Activated CD4-positive, alpha-beta memory T cell treated with anti-CD3 and anti-CD28 coated beads for 36 hours (primary cell): ENCODE measurements around the gene PAGR1. TPM values are rescaled to one million over a fixed set of nuclear protein-coding genes. Genes with fewer than 3 reads are reported as not detected.

Experiments used
- CTCF ChIA-PET: fragments of 350-600 bp; sonication (Branson Sonifier 250); formaldehyde crosslinking; loops from one replicate; lab custom pipeline; 2021; ENCODE audit warnings: antibody characterized with exemption, inconsistent platforms; lab: Charles Lee
- POLR2A ChIA-PET: fragments of 350-600 bp; sonication (Branson Sonifier 250); formaldehyde crosslinking; loops from one replicate; lab custom pipeline; 2021; ENCODE audit warnings: antibody characterized with exemption; lab: Charles Lee
- DNase-seq: peaks from one replicate; pipeline ENCODE4 v3.0.0-alpha.2; 2020
- H3K27ac Mint-ChIP-seq: one replicate; pipeline ENCODE4 v1.8.0; 2021; ENCODE audit warnings: mixed read lengths
- H3K27me3 Mint-ChIP-seq: one replicate; pipeline ENCODE4 v1.8.0; 2021; ENCODE audit warnings: mixed read lengths
- H3K36me3 Mint-ChIP-seq: one replicate; pipeline ENCODE4 v1.8.0; 2021; ENCODE audit warnings: mixed read lengths
- H3K4me1 Mint-ChIP-seq: one replicate; pipeline ENCODE4 v1.8.0; 2021; ENCODE audit warnings: low read depth, mixed read lengths
- H3K4me3 Mint-ChIP-seq: one replicate; pipeline ENCODE4 v1.8.0; 2021; ENCODE audit warnings: mild to moderate bottlenecking, mixed read lengths
- H3K9me3 Mint-ChIP-seq: one replicate; pipeline ENCODE4 v1.8.0; 2021; ENCODE audit warnings: mixed read lengths
- intact Hi-C: fragments of 100-400 bp; cut with micrococcal nuclease; formaldehyde crosslinking; loops from one replicate; pipeline ENCODE4 v1.15.1; 2023
- total RNA-seq, 2 experiments: library from RNA; stranded (reverse); gene quantifications; one replicate each; pipeline ENCODE4 v1.2.3, GENCODE V29; 2021

Gene PAGR1
- total RNA-seq, 2 experiments from 2014 or later, result 21.9 to 24.0 TPM

DNA sequence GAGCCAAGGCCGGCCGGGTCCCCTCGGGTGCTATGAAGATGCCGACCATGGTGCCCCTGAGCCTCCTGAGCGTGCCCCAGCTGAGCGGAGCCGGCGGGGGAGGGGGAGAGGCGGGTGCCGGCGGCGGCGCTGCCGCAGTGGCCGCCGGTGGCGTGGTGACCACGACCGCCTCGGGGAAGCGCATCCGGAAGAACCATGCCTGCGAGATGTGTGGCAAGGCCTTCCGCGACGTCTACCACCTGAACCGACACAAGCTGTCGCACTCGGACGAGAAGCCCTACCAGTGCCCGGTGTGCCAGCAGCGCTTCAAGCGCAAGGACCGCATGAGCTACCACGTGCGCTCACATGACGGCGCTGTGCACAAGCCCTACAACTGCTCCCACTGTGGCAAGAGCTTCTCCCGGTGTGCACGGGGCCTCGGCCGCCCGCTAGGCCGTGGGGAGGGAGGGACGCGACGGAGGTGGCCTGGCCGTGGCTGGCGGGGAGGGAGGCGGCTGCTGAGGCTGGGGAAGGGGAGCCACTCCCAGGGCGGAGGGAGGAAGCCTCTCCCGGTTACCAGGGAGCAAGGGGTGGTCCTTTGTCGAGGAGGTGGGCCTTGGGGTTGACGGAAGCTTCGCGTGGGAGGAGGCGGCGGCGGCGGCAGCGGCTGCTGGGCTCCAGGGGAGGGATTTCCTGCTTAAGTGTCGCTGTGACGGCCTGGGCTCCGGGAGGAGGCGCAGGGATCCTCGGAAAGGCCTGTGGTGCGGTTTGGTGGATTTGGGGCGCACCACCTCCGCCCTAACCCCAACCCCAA lies 8.3 kb upstream of the PAGR1 start:
- peaks cover 49% of the 10 kb centered on the region for H3K4me1 Mint-ChIP-seq
- H3K36me3 Mint-ChIP-seq, result peaks cover 52% of the 10 kb centered on the region
- CTCF ChIA-PET, result interaction anchor here (0.8 to 3.4 kb wide), 21 partner anchors 9 to 823 kb away, joined by 3 to 62 read pairs (median 4); partner anchors contain the start of genes C16orf54, CDIPT, KIF22 and LAT
- no peaks in the 10 kb centered on the region for H3K27me3 Mint-ChIP-seq
- POLR2A ChIA-PET, result interaction anchor here (0.6 to 5.4 kb wide), 14 partner anchors 12 to 248 kb away, joined by 3 to 84 read pairs (median 5); partner anchors contain the start of genes C16orf92, KCTD13, KIF22 and MVP
- peak overlapping the region; percentile 93 for H3K4me3 Mint-ChIP-seq
- H3K9me3 Mint-ChIP-seq, result no peaks in the 10 kb centered on the region
- DNase-seq, result peak; percentile 93
- intact Hi-C loops, result loop anchor here (1.0 to 5.0 kb wide), 4 partner anchors 41 to 890 kb away; partner anchors contain the start of genes ALDOA, HIRIP3, INO80E and SRCAP
- peak overlapping the region; percentile 97 for H3K27ac Mint-ChIP-seq

DNA sequence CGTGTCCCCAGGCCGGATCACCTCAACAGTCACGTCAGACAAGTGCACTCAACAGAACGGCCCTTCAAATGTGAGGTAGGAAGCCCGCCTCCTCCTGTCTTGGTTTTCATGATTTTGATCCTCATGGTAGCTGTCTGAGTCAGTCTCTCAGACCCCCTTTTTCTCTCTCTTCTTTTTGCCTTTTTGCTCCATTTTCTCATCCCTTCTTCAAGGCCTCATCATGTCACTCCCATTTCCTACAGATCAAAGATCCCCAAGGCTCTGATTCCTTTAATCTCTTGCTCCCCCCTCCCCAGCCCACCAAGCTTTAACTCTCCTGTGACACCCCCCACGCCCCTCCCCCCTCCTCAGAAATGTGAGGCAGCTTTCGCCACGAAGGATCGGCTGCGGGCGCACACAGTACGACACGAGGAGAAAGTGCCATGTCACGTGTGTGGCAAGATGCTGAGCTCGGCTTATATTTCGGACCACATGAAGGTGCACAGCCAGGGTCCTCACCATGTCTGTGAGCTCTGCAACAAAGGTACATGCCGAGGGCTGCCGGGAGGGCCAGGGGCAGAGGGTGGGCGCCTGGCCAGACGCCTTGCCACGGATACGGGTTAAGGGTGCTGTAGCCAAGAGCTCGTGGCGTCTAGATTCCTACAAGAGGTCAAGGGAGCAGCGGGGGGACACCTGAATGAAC lies 7.6 kb upstream of the PAGR1 start:
- peak; percentile 56 for DNase-seq
- intact Hi-C loops, result loop anchor here (5.0 kb wide), 3 partner anchors 189 to 889 kb away; partner anchors contain the start of genes ALDOA, HIRIP3, INO80E and SRCAP
- peaks cover 47% of the 10 kb centered on the region for H3K36me3 Mint-ChIP-seq
- no peaks in the 10 kb centered on the region for H3K9me3 Mint-ChIP-seq
- H3K27ac Mint-ChIP-seq, result peak overlapping the region; percentile 97
- ChIA-PET CTCF (interaction anchor here (0.8 to 3.4 kb wide), 19 partner anchors 8 to 824 kb away, joined by 3 to 62 read pairs (median 5); partner anchors contain the start of genes C16orf54, CDIPT, KIF22 and LAT), POLR2A (interaction anchor here (0.6 to 5.4 kb wide), 13 partner anchors 11 to 247 kb away, joined by 3 to 84 read pairs (median 6); partner anchors contain the start of genes KCTD13, KIF22, MVP and PAGR1)
- H3K27me3 Mint-ChIP-seq, result no peaks in the 10 kb centered on the region
- H3K4me3 Mint-ChIP-seq, result peak overlapping the region; percentile 93
- H3K4me1 Mint-ChIP-seq, result peaks cover 49% of the 10 kb centered on the region

DNA sequence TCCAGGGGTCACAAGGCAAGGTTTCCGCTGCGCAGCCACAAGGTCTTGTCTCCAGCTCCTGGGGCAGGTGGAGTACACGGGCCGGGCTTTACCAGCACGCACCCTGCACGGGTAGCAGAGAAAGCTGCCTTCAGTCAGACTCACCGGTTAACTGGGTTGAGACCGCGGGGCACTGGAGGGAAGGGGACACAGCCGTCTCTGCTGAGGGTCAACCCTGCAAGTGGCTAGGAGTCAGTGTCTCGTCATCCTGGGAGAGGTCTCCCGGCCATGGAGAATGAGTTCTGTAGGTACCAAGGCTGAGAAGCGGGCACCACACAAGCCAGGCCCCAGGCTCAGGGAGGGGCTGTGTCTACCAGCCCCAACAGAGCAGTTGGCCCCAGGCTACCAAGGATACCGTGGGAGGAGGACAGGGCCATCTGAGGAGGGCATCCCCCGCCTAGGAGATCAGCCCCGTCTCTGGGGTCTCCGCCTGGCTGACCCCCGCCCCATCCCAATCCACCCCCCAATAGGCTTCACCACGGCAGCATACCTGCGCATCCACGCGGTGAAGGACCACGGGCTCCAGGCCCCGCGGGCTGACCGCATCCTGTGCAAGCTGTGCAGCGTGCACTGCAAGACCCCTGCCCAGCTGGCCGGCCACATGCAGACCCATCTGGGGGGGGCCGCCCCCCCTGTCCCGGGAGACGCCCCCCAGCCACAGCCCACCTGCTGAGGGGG lies 6.8 kb upstream of the PAGR1 start:
- CTCF ChIA-PET, result interaction anchor here (1.1 to 3.4 kb wide), 9 partner anchors 7 to 167 kb away, joined by 3 to 62 read pairs (median 8); partner anchors contain the start of genes KIF22, MVP and PAGR1
- H3K27ac Mint-ChIP-seq, result peak overlapping the region; percentile 97
- intact Hi-C loops, result loop anchor here (1.0 to 5.0 kb wide), 4 partner anchors 164 to 888 kb away; partner anchors contain the start of genes ALDOA, HIRIP3, INO80E and SRCAP
- H3K4me3 Mint-ChIP-seq, result peak overlapping the region; percentile 93
- H3K9me3 Mint-ChIP-seq, result no peaks in the 10 kb centered on the region
- H3K4me1 Mint-ChIP-seq, result peaks cover 40% of the 10 kb centered on the region
- POLR2A ChIA-PET, result interaction anchor here (1.3 to 5.4 kb wide), 7 partner anchors 10 to 246 kb away, joined by 5 to 84 read pairs (median 9); partner anchors contain the start of genes KCTD13, KIF22, MVP and PAGR1
- no peaks in the 10 kb centered on the region for H3K27me3 Mint-ChIP-seq
- DNase-seq, result no peak
- peaks cover 41% of the 10 kb centered on the region for H3K36me3 Mint-ChIP-seq

DNA sequence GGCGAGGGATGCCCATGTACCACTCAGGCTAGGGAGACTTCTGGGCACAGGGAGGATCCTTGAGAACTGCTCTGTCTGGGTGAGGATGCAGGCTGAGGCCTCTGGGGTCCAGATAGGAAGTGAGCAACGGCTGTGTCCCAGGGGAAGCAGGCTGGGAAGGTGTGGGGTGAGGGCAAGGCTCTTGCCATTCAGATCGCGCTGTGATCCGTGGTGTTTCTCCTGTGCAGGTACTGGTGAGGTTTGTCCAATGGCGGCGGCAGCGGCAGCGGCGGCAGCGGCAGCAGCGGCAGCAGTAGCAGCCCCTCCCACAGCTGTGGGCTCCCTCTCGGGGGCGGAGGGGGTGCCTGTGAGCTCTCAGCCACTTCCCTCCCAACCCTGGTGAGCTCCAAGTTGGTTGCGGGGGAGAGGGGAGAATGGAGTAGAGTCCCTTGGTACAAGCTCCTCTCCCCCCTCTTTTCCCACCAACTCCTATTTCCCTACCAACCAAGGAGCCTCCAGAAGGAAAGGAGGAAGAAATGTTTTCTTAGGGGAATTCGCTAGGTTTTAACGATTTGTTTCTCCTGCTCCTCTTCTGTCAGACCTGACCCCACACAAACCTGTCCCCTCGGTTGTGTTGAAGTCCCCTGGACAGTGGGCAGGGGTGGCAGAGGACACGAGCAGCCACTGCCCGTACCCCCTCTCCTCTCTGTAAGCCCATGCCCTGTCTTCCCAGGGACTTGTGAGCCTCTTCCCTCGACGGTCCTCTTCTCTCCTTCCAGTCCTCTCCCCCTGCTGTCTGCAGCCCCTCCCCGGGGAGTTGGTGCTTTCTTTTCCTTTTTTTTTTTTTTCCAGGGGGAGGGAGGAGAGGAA lies 5.9 kb upstream of the PAGR1 start:
- peak overlapping the region; percentile 80 for H3K27ac Mint-ChIP-seq
- peaks cover 35% of the 10 kb centered on the region for H3K36me3 Mint-ChIP-seq
- H3K9me3 Mint-ChIP-seq, result no peaks in the 10 kb centered on the region
- ChIA-PET CTCF (interaction anchor here (0.6 kb wide), 1 partner anchor 25 kb away, joined by 4 read pairs; no protein-coding TSS in a partner anchor), POLR2A (interaction anchor here (5.4 kb wide), 1 partner anchor 9 kb away, joined by 84 read pairs; the partner anchor contains the start of genes MVP and PAGR1)
- no peaks in the 10 kb centered on the region for H3K27me3 Mint-ChIP-seq
- intact Hi-C loops, result loop anchor here (1.0 to 5.0 kb wide), 5 partner anchors 15 to 887 kb away; partner anchors contain the start of genes ALDOA, HIRIP3, INO80E and SRCAP
- peaks cover 40% of the 10 kb centered on the region for H3K4me1 Mint-ChIP-seq
- peak overlapping the region; percentile 79 for H3K4me3 Mint-ChIP-seq
- DNase-seq, result peak; percentile 58

DNA sequence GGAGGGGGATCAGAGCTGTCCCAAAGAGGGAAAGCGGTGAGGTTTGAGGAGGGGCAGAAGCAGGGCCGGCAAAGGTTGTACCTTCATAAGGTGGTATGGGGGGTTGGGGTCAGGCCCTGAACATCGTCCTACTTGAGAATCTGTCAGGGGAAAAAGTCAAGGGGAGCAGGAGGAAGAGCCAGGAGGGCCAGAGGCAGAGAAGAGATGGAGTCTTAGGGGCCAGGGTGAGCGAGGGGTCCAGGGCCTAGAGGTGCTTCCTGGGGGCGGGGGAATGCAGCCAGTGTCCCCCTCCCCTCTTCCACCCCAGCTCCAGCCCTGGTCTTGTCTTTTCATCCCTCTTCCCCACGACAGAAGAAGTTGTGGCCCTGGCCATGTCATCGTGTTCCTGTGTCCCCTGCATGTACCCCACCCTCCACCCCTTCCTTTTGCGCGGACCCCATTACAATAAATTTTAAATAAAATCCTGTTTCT lies 5.2 kb upstream of the PAGR1 start:
- intact Hi-C loops, result loop anchor here (1.0 to 2.0 kb wide), 2 partner anchors 14 to 282 kb away; no protein-coding TSS in a partner anchor
- ChIA-PET POLR2A (interaction anchor here (5.4 kb wide), 1 partner anchor 8 kb away, joined by 84 read pairs; the partner anchor contains the start of genes MVP and PAGR1), CTCF (interaction anchor here (0.6 to 1.2 kb wide), 2 partner anchors 25 to 37 kb away, joined by 4 to 6 read pairs; no protein-coding TSS in a partner anchor)
- H3K4me1 Mint-ChIP-seq, result peaks cover 42% of the 10 kb centered on the region
- H3K27me3 Mint-ChIP-seq, result no peaks in the 10 kb centered on the region
- H3K27ac Mint-ChIP-seq, result peak overlapping the region; percentile 80
- H3K36me3 Mint-ChIP-seq, result peaks cover 34% of the 10 kb centered on the region
- H3K4me3 Mint-ChIP-seq, result peak overlapping the region; percentile 79
- no peak for DNase-seq
- H3K9me3 Mint-ChIP-seq, result no peaks in the 10 kb centered on the region

DNA sequence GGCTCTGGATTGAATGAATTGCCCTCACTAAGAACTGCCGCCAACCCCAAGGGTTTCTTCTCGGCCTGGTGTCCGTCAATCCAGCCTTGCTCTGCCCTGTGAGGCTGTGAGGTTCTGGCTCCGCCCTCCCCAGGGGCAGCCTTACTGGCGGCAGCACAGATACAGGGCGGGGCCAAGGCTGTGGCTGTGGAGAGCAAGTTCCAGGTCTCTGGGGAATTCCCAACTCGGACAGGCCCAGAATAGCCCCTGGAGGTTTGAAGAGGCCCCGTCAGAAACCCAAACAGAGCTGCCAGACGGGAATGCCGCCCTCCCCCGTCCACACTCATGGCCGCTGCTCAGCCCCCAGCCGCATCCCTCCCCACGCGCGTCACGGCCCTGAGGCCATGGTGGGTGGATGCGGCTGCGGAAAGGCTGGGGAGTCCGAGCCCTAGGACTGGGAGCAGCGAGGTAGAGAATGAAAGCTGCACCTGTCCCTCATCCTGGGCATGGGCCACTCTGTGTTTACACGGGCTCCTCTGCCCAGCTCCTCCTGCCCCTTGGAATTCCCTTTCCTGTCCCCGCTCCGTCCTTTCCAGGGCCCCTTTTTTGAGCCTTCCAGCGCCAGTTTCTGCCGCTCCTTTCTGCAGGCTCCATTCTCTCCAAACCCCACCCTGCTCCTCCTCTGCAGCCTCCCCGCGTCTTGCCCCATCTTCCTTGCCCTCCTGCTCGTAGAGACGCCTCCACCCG lies 4.6 kb upstream of the PAGR1 start:
- intact Hi-C loops, result loop anchor here (1.0 to 2.0 kb wide), 2 partner anchors 13 to 281 kb away; no protein-coding TSS in a partner anchor
- H3K4me1 Mint-ChIP-seq, result peaks cover 42% of the 10 kb centered on the region
- H3K9me3 Mint-ChIP-seq, result no peaks in the 10 kb centered on the region
- H3K27ac Mint-ChIP-seq, result peak overlapping the region; percentile 80
- CTCF ChIA-PET, result interaction anchor here (1.2 kb wide), 1 partner anchor 37 kb away, joined by 6 read pairs; no protein-coding TSS in a partner anchor
- peaks cover 37% of the 10 kb centered on the region for H3K36me3 Mint-ChIP-seq
- POLR2A ChIA-PET, result no interaction called here
- peak overlapping the region; percentile 79 for H3K4me3 Mint-ChIP-seq
- no peaks in the 10 kb centered on the region for H3K27me3 Mint-ChIP-seq
- DNase-seq, result peak; percentile 89

DNA sequence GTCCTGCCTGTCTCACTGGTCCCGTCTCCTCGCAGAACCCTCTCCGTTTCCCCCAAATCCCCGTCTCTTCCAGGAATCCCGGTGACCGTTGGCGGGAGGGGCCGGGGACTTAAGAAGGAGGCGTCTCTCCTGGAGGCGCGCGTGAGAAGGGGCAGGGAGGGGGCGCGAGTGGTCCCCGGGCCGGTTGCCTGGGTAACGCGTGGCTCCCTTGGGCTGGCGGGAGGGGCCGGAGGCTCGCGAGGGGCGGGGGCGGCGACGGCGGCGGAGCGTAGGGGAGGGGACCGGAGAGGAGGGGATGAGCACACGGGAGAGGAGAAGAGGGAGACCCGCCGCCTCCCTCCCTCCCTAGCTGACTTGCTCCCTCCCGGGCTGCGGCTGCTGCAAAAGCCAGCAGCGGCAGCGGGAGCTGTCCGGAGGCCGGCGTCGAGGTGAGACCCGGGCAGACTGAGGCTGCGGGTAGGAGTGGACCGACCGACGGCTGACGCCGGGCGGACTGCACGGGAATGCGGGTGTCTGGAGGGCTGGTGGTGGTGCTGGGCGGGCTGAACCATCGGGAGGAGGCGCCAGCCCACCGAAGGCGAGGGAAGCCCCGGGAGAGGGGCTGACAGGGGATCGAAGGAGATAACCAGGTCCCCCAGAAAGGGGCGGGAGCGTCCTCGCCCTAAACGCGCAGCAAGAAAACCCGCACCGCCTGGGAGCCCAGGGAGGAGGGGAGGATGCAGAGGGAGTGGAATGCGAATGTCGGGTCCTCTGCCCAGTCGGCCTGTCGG lies 3.9 kb upstream of the PAGR1 start, which contains the start of gene PRRT2:
Gene PRRT2, plus strand, starts transcription at position 298 of the 770 bp plus-strand sequence. CDS start 862 bp downstream, outside the sequence.
- no peaks in the 10 kb centered on the region for H3K27me3 Mint-ChIP-seq
- intact Hi-C loops, result loop anchor here (1.0 to 2.0 kb wide), 2 partner anchors 13 to 280 kb away; no protein-coding TSS in a partner anchor
- H3K4me3 Mint-ChIP-seq, result peak within 1 kb of the TSS; percentile 79
- H3K4me1 Mint-ChIP-seq, result peaks cover 43% of the 10 kb centered on the region
- H3K27ac Mint-ChIP-seq, result peak within 1 kb of the TSS; percentile 80
- CTCF ChIA-PET, result interaction anchor here (1.0 to 1.2 kb wide), 3 partner anchors 15 to 36 kb away, joined by 3 to 6 read pairs (median 4); no protein-coding TSS in a partner anchor
- H3K36me3 Mint-ChIP-seq, result peaks cover 41% of the 10 kb centered on the region
- peak; percentile 75 for DNase-seq
- no peaks in the 10 kb centered on the region for H3K9me3 Mint-ChIP-seq
- POLR2A ChIA-PET, result interaction anchor here (0.7 to 1.6 kb wide), 2 partner anchors 13 to 67 kb away, joined by 3 to 5 read pairs; no protein-coding TSS in a partner anchor

DNA sequence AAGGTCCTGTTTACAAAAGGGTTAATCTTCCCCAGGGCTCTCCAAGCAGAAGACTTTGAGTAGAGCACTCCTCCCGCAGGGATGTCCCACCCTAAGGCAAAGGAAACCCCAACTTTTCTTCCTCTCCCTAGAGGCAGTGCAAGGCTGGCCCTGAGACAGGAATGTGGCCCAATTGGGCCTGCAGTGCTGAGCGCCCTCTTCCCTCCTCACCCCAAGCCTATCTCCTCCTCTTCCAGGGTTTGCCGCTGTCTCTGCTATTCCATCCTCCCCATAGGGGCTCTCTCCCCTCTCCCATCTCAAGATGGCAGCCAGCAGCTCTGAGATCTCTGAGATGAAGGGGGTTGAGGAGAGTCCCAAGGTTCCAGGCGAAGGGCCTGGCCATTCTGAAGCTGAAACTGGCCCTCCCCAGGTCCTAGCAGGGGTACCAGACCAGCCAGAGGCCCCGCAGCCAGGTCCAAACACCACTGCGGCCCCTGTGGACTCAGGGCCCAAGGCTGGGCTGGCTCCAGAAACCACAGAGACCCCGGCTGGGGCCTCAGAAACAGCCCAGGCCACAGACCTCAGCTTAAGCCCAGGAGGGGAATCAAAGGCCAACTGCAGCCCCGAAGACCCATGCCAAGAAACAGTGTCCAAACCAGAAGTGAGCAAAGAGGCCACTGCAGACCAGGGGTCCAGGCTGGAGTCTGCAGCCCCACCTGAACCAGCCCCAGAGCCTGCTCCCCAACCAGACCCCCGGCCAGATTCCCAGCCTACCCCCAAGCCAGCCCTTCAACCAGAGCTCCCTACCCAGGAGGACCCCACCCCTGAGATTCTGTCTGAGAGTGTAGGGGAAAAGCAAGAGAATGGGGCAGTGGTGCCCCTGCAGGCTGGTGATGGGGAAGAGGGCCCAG lies 3.0 kb upstream of the PAGR1 start:
- peaks cover 45% of the 10 kb centered on the region for H3K4me1 Mint-ChIP-seq
- intact Hi-C loops, result no loop called here
- H3K9me3 Mint-ChIP-seq, result no peaks in the 10 kb centered on the region
- no peak overlapping the region for H3K27ac Mint-ChIP-seq
- no peak for DNase-seq
- POLR2A ChIA-PET, result interaction anchor here (0.7 to 1.6 kb wide), 3 partner anchors 13 to 68 kb away, joined by 3 to 5 read pairs (median 5); no protein-coding TSS in a partner anchor
- H3K4me3 Mint-ChIP-seq, result peak overlapping the region; percentile 79
- peaks cover 36% of the 10 kb centered on the region for H3K36me3 Mint-ChIP-seq
- H3K27me3 Mint-ChIP-seq, result no peaks in the 10 kb centered on the region
- CTCF ChIA-PET, result interaction anchor here (1.0 kb wide), 2 partner anchors 14 to 35 kb away, joined by 3 to 4 read pairs; no protein-coding TSS in a partner anchor
